Femur (tissue), 1 donor: ENCODE data around the gene FGD3.
"Not testable (repeated sequence)": the region's sequence is repeated elsewhere in the genome, so short reads cannot be mapped to it uniquely, and the experiment has no call there.

Experiments used
- DNase-seq: peaks from one replicate; pipeline ENCODE4 v3.0.0-alpha.2; 2017

The FGD3 gene, protein sequence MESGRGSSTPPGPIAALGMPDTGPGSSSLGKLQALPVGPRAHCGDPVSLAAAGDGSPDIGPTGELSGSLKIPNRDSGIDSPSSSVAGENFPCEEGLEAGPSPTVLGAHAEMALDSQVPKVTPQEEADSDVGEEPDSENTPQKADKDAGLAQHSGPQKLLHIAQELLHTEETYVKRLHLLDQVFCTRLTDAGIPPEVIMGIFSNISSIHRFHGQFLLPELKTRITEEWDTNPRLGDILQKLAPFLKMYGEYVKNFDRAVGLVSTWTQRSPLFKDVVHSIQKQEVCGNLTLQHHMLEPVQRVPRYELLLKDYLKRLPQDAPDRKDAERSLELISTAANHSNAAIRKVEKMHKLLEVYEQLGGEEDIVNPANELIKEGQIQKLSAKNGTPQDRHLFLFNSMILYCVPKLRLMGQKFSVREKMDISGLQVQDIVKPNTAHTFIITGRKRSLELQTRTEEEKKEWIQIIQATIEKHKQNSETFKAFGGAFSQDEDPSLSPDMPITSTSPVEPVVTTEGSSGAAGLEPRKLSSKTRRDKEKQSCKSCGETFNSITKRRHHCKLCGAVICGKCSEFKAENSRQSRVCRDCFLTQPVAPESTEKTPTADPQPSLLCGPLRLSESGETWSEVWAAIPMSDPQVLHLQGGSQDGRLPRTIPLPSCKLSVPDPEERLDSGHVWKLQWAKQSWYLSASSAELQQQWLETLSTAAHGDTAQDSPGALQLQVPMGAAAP

GRCh38 chr9:92947268-92948037, at the start of gene FGD3:
FGD3 (plus strand) TSS chr9:92947523; CDS start chr9:92976257, 28,734 bp downstream.
- DNase-seq = peak; percentile 70

- not testable (repeated sequence) for DNase-seq
These were observed 42.2 kb upstream of the FGD3 start for GRCh38 chr9:92905137-92905536.

DNA sequence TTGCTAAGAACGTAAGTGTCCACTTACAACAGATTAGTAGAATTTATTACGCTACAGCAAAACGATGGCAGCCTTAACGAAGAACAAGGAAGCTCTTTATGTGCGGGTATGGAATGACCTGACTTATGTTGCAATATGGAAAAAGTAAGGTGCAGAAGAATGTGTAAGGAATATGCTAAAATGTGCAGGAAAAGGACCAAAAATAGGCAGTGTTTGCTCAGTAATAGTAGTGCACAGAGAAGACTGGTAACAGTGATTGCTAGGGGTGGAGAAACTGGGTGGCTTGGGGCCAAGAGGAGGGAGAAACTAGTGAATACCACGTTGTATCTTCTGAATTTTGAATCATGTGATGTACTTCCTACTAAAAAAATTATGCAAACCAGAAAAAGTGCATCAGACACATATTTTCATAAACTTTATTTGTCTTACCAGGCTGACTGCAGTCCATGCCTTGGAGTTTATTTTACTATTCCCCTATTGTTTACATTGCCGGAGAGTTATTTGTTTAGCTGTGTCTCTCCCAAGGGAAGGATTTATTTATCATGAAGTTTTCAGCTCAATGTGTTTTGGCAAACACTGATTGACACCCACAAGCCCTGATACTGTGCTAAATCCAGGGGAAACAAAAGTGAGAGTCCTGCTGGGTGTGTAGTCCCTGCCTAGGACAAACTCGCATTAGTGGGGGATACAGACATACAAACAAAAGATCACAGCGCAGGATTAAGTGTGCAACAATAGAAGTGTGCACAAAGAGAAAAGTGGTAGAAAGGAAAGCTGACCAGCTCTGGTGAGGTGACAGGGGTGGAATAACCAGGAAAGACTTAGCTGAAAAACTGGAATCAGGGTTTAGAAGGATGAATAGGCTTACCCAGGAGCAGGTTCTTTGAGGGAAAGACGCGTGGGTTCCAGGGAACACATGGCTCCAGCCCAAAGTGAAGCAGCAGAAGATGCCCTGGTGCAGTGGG, 35.5 kb upstream of the FGD3 start:
- DNase-seq = peak; percentile 75

DNA sequence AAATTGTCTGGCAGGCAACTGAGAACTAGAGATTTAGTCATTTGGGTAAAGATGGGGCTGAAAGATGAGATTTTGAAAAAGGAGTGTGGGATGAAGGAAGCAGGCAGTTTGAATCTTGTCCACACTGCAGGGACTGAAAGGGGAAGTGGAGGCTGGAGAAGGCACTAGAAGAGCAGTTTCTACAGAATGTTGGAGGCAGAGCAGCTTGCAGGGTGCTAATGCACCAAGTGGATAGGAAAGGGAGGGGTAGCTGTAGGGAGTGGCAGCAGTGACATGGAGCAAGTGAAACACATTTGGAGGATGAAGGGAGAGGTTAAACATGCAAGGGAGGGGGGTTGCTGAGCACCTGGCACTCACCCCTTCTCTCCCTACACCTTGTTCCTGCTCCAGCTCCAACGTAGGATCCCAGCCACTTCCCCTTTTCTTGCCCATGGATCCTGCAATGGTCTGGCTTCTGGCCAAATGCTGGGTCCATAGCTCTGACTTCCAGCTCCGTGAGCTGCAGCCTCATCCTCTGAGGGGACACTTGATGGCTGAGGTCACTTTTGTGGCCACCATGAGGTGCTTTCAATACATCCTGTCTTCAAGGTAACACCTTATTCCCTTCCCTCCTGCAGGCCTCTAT, 30.0 kb upstream of the FGD3 start:
- DNase-seq = no peak

DNA sequence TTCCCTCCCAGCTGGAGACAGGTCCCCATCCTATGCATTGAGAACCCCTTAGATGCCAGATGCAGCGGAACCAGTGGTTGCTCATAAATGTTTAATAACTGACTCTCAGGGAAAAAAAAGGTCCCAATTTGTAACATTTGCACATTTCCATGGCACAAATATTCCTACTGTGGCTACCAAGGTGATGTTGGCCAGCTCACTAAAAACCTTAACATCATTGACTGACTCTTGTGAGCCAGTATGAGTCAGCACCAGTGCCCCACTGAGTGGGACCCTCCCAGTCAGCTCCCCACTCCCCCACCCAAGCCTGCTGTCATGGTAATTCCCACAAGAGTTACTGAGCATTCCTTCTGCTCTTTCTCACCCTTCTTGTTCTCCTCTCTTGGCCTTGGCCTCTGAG, 26.9 kb upstream of the FGD3 start:
- no peak for DNase-seq

- DNase-seq = no peak
These were observed 15.7 kb upstream of the FGD3 start for GRCh38 chr9:92931606-92932005.

DNA sequence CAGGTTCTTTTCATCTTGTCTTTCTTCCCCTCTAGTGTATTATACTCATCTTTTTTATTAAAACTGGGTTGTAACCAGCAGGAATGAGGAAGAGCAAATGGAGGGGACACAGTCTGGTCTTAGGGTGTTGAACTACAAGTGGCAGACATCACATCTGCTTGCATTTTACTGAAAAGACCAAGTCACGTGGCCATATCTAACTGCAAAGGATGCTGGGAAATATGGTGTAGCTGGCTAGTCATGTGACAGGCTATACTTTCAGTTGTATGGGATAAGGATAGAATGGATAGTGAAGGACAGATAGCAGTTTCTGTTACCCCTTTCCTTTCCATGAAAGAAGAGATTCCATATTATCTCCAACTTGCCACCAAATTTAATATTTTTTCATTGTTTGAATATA, 13.0 kb upstream of the FGD3 start:
- DNase-seq = no peak

GRCh38 chr9:92938025-92938424, 9.3 kb upstream of the FGD3 start:
- DNase-seq = no peak

DNA sequence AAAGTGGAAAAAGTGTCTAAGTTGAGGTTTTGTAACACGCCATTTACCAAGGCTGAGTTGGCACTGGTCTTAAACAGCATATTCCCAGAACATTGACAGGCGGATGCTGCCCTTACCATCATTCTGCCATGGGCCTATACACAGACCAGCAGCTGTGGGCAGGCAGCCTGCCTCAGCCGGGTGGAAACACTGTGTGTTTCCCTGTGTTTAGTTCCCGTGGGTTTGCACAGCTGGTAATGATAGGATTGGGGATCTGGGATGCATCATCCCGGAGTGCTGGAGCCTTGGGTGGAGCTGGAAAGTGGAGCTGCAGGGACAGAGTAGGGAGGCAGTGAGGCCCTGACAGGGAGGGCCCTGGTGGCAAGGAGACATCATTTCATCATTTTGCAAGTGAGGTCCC, 5.5 kb upstream of the FGD3 start:
- peak; percentile 77 for DNase-seq

- DNase-seq = peak; percentile 79
These were observed 4.4 kb upstream of the FGD3 start for GRCh38 chr9:92942688-92943616.

DNA sequence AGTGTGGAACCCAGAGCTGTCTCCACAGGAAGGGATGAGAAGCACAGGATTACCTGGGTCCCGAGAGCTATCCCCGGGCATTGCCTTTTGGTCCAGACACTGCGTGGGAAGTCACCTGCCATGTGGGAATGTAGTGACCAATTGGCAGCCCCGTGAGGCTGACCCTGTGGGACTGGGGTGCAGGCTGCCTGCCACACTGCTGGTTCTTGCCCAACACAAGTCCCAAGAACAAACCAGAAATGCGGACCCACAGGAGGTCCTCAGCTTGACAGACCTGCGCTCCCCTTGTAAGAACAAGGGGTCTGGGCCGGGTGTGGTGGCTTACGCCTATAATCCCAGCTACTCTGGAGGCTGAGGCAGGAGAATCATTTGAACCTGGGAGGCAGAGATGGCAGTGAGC, 2.4 kb upstream of the FGD3 start:
- DNase-seq = no peak

- no peak for DNase-seq
These were observed 1.5 kb upstream of the FGD3 start for GRCh38 chr9:92945796-92946195.

DNA sequence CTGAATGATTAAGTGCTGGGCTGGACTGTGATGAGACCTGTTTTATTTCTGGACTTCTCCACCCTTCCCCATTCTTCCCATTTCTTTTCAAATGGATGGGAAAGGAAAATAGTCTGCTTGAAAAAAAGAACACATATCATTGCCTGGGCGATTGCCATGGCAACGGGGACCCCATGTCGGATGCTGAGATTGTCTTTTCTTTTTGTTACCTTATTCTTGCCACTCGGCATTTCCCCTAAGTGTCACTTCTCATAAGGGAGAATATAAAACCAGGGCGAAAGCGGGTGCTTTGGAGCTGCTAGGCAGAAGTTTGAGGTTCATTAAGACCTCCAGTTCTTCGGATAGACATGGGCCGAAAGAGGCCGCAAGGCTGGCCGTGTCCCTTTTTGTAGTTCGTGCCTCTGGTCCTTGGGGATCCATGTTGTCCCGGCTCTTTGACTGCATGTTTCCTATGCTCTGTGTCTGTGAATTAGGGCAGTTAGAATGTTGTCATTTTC, 763 bp downstream of the FGD3 start:
- no peak for DNase-seq

DNA sequence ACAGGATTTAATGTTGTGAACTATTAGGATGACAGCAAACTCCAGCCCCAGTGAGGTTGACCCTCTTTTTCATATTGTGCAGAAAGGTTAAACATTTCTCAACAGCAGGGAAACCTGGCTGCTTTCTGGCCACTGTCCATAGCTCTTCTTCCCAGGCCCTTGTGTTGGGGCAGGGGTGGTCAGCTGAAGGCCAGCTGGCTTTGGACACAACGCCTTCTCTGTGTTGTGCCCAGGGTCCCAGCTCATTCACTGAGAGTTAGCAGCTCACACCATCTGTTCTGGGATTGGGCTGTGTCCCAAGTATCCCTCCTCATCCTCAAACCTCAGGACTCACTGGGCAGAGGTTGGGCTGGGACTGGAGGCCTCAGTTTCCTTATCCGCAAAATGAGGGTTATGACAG, 1.3 kb downstream of the FGD3 start:
- DNase-seq = no peak

GRCh38 chr9:92949266-92949982, 2.1 kb downstream of the FGD3 start:
- no peak for DNase-seq

DNA sequence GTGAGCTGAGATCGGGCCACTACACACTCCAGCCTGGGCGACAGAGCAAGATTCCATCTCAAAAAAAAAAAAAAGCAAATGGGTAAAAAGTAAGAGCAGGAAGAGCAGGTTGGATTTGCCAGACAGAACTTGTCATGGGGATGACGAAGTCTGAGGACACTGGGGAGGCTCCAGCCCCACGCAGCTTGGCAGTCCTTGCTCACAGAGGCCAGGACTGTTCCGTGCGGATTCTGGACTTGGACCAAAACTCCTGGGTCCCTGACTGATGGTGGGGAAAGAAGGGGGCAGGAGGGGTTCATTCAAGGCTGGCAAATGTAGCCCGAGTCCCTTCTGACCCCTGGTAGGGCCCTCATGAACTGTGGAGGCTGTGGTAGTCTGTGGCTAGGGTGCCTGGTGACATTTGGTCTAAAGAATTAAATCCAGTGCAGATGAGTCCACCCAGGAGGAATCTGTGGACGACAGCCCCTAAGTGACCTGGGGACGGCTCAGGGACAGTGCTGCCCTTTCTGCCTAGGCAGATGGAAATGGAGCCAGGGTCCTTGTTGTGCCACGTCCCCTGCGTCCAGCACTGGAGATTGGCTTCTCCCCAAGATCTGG, 3.1 kb downstream of the FGD3 start:
- no peak for DNase-seq

DNA sequence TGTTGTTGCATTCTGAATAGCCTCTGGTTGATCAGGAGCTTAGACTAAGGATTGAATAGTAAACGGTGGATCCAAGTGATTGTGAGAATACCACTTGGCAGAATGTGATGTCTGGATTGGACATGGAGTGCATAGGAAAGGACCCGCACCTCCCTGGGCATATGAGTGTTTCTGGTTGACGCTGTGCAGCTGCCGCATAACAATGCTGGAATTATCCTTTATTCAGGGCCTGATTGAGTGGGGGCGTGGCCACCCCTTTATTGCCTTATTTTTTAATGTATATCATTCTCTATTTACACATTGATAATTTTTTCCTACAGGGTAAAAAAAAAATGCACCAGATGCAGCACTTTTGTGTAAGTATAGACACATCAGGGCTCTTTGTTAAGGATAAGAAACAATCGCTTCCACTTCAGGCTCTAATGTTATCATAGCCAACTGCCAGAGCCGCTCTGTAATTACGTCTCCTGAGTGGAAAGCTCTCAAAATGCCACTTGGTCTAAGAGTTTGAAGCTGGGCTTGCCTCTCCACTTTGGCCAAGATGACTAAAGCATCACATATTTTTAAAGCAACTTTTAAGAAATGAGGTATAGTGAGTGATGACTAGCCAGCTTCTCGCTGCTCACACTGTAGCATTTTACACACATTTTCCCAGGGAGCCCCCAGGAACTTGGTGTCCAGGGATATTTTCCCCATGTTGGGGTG, 5.7 kb downstream of the FGD3 start:
- DNase-seq = no peak

DNA sequence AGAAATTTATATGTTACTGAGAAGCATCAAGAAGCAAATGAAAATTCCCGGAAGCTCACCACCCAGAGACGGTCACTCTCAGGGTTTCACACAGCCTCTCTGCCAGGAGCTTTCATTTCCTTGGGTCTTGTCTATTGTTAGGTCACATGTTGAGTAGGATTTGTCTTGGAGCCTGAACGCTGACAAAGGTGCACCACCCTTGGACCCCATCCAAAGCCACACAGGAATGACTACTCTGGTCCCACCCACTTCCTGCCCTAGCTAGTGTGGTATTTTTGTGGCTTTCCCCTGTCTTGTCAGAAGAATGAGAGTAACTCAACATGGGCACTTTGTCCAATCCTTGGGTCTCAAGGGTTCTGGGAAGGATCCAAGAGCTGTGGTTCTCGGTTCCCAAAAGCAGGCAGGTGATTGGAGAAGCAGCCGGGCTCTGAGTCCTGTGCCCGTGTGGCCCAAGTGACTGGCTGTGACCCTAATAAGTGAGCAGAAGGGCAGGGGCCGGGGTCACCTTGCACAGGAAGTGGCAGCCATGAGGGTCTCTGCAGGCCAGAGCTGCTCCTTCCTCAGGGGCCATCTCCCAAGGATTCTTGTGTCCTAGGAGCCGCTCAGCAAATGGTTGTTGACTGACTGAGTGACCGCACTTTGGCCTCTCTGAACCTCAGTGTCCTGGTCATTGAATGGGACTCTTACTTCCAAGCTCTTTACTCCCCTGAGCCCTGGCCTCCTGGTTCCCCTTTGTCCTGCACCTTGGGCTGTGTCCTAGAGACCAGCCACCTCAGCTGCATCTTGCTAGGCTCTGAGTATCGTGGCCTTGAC, 6.9 kb downstream of the FGD3 start:
- DNase-seq = peak; percentile 57
